ENCODE data around the gene DYNC1LI1. TPM values are rescaled to one million over a fixed set of nuclear protein-coding genes. Genes with fewer than 3 reads are reported as not detected.

Gene DYNC1LI1
- total and polyA plus RNA-seq, 8 donors = 32.6 to 44.2 (median 39.6) TPM

- ATAC-seq (peak; percentile 73), DNase-seq (peak in 2 of 4 donors; percentile 39 to 56)
- H3K4me1 ChIP-seq = peaks cover 3 to 27% of the 10 kb centered on the region in 2 donors
- H3K27me3 ChIP-seq = no peaks in the 10 kb centered on the region
- no peaks in the 10 kb centered on the region for H3K9me3 ChIP-seq
- H3K4me3 ChIP-seq = peak overlapping the region in 1 of 2 donors; percentile 11
- intact Hi-C loops (cut with DNase I) = no loop called here
- no peak for TF ChIP-seq CTCF (IDR thresholded peaks at IDR 0.05)
- peak overlapping the region; percentile 40 to 78 for H3K27ac ChIP-seq
- no peaks in the 10 kb centered on the region for H3K36me3 ChIP-seq
Measured at GRCh38 chr3:32577581-32578556, 7.2 kb upstream of the DYNC1LI1 start.

GRCh38 chr3:32577174-32577573 is 6.5 kb upstream of the DYNC1LI1 start:
- peak overlapping the region in 1 of 2 donors; percentile 11 for H3K4me3 ChIP-seq
- no peak for TF ChIP-seq CTCF (IDR thresholded peaks at IDR 0.05)
- no peak for ATAC-seq

GRCh38 chr3:32575451-32576113 is 4.9 kb upstream of the DYNC1LI1 start:
- intact Hi-C loops (cut with DNase I) = no loop called here
- Histone ChIP-seq H3K9me3 (no peaks in the 10 kb centered on the region), H3K36me3 (no peaks in the 10 kb centered on the region), H3K4me3 (no peak overlapping the region), H3K27ac (no peak overlapping the region), H3K27me3 (no peaks in the 10 kb centered on the region), H3K4me1 (peaks cover 3 to 40% of the 10 kb centered on the region in 2 donors)
- DNase-seq = no peak
- no peak for ATAC-seq
- no peak for TF ChIP-seq CTCF (IDR thresholded peaks at IDR 0.05)

More at GRCh38 chr3:32577174-32577573, 6.5 kb upstream of the DYNC1LI1 start:
- Histone ChIP-seq H3K4me1 (peaks cover 3 to 33% of the 10 kb centered on the region in 2 donors), H3K27ac (peak overlapping the region; percentile 40 to 78), H3K9me3 (no peaks in the 10 kb centered on the region), H3K27me3 (no peaks in the 10 kb centered on the region), H3K36me3 (no peaks in the 10 kb centered on the region)
- peak in 1 of 4 donors; percentile 37 for DNase-seq
- intact Hi-C loops (cut with DNase I) = no loop called here

GRCh38 chr3:32571192-32571485 is 481 bp upstream of the DYNC1LI1 start:
- H3K36me3 ChIP-seq = peaks cover 0 to 5% of the 10 kb centered on the region in 2 donors
- H3K9me3 ChIP-seq = no peaks in the 10 kb centered on the region
- ATAC-seq (peak; percentile 59), DNase-seq (no peak)
- TF ChIP-seq CTCF (IDR thresholded peaks at IDR 0.05) = no peak
- H3K4me1 ChIP-seq = peaks cover 0 to 43% of the 10 kb centered on the region in 2 donors
- peak overlapping the region; percentile 98 to 99 for H3K27ac ChIP-seq
- intact Hi-C loops (cut with DNase I) = no loop called here
- H3K27me3 ChIP-seq = no peaks in the 10 kb centered on the region
- peak overlapping the region; percentile 94 to 98 for H3K4me3 ChIP-seq

Data from left lung (tissue), 10 donors.